Panc1 (cell line): ENCODE data around the gene AGBL4.

Experiments
- POLR2AphosphoS5 ChIP-seq: IDR thresholded peaks from 2 replicates; pipeline ENCODE4 v1.6.1; 2012; ENCODE audit warnings: mild to moderate bottlenecking, low read depth, low read length, moderate library complexity
- TF ChIP-seq, protein P1 (sequence below): fragments of 450-650 bp; IDR thresholded peaks from 2 replicates; pipeline ENCODE4 v1.5.1; 2017; ENCODE audit warnings: mild to moderate bottlenecking

GRCh38 chr1:48610628-48611542 is 1412.9 kb downstream of the AGBL4 start:
- TF ChIP-seq, protein P1, sequence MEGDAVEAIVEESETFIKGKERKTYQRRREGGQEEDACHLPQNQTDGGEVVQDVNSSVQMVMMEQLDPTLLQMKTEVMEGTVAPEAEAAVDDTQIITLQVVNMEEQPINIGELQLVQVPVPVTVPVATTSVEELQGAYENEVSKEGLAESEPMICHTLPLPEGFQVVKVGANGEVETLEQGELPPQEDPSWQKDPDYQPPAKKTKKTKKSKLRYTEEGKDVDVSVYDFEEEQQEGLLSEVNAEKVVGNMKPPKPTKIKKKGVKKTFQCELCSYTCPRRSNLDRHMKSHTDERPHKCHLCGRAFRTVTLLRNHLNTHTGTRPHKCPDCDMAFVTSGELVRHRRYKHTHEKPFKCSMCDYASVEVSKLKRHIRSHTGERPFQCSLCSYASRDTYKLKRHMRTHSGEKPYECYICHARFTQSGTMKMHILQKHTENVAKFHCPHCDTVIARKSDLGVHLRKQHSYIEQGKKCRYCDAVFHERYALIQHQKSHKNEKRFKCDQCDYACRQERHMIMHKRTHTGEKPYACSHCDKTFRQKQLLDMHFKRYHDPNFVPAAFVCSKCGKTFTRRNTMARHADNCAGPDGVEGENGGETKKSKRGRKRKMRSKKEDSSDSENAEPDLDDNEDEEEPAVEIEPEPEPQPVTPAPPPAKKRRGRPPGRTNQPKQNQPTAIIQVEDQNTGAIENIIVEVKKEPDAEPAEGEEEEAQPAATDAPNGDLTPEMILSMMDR = no peak
- TF ChIP-seq POLR2AphosphoS5 = no peak
